Hepatocyte (in vitro differentiated cells): Measurements from ENCODE around the gene DDX54. TPM values are rescaled to one million over a fixed set of nuclear protein-coding genes. Genes with fewer than 3 reads are reported as not detected.

Experiments used
- DNase-seq: peaks from one replicate; pipeline ENCODE4 v3.0.0-alpha.2; 2016; ENCODE audit warnings: low spot score
- H2AFZ ChIP-seq: fragments of 200-600 bp; sonication (generic); 2 replicates; pipeline ENCODE4 v1.6.0; 2016; ENCODE audit warnings: antibody characterized with exemption, mild to moderate bottlenecking
- H3K27ac ChIP-seq: fragments of 200-600 bp; sonication (generic); 2 replicates; pipeline ENCODE4 v1.5.1; 2016; ENCODE audit warnings: mild to moderate bottlenecking
- H3K27me3 ChIP-seq: fragments of 200-600 bp; sonication (generic); 2 replicates; pipeline ENCODE4 v1.6.1; 2016
- H3K36me3 ChIP-seq: fragments of 200-600 bp; sonication (generic); replicated peaks from 2 replicates; pipeline ENCODE4 v1.5.1; 2016; ENCODE audit warnings: low read depth; ENCODE audit not compliant: insufficient read depth
- H3K4me1 ChIP-seq: fragments of 200-600 bp; sonication (generic); 2 replicates; pipeline ENCODE4 v1.5.1; 2016; ENCODE audit warnings: mild to moderate bottlenecking, moderate library complexity; ENCODE audit not compliant: insufficient read depth
- H3K4me2 ChIP-seq: fragments of 200-600 bp; sonication (generic); 2 replicates; pipeline ENCODE4 v1.6.0; 2016
- H3K4me3 ChIP-seq: fragments of 200-600 bp; sonication (generic); 2 replicates; pipeline ENCODE4 v1.5.1; 2016; ENCODE audit warnings: mild to moderate bottlenecking
- H3K79me2 ChIP-seq: fragments of 200-600 bp; sonication (generic); 2 replicates; pipeline ENCODE4 v1.6.0; 2017; ENCODE audit warnings: mild to moderate bottlenecking
- H3K9me2 ChIP-seq: fragments of 200-600 bp; sonication (generic); replicated peaks from 2 replicates; pipeline ENCODE4 v1.6.0; 2017; ENCODE audit warnings: mild to moderate bottlenecking; ENCODE audit not compliant: insufficient read depth
- H3K9me3 ChIP-seq: fragments of 200-600 bp; sonication (generic); 2 replicates; pipeline ENCODE4 v1.5.1; 2016; ENCODE audit warnings: low read depth, mild to moderate bottlenecking
- H4K20me1 ChIP-seq: fragments of 200-600 bp; sonication (generic); 2 replicates; pipeline ENCODE4 v1.6.0; 2016; ENCODE audit warnings: mild to moderate bottlenecking; ENCODE audit not compliant: insufficient read depth, poor library complexity, severe bottlenecking
- EZH2 ChIP-seq: fragments of 200-600 bp; sonication (generic); IDR thresholded peaks from 2 replicates; pipeline ENCODE4 v1.6.1; 2016; ENCODE audit warnings: antibody characterized with exemption, mild to moderate bottlenecking, borderline replicate concordance
- EZH2phosphoT487 ChIP-seq: fragments of 200-600 bp; sonication (generic); IDR thresholded peaks from one replicate; pipeline ENCODE4 v1.6.1; 2018; ENCODE audit warnings: antibody characterized with exemption, mild to moderate bottlenecking, low read depth, moderate library complexity; ENCODE audit not compliant: unreplicated experiment, severe bottlenecking
- WGBS: methylation state at CpG from one replicate; pipeline ENCODE4 v1.1.6; 2016; ENCODE audit warnings: low lambda C conversion rate; ENCODE audit errors: missing lambda C conversion rate; 5-methylcytosine and 5-hydroxymethylcytosine counted together
- polyA plus RNA-seq: library from polyadenylated mRNA; unstranded; fragments of >200 nt; fragmentation: Nextera tagmentation; extraction: Ambion mirVana; gene quantifications from 2 replicates; pipeline ENCODE4 v1.2.1, GENCODE V29; 2016
- total RNA-seq: library from RNA; depleted of rRNA; stranded (reverse); fragments of >200 nt; gene quantifications from 2 replicates; pipeline ENCODE4 v1.2.3, GENCODE V29; 2014
- TF ChIP-seq, protein P1 (sequence below): fragments of 200-600 bp; sonication (generic); IDR thresholded peaks from 2 replicates; pipeline ENCODE4 v1.5.1; 2016; ENCODE audit warnings: antibody characterized with exemption, mild to moderate bottlenecking; ENCODE audit not compliant: poor library complexity

Gene DDX54
- total and polyA plus RNA-seq, 2 experiments from 2014 or later = 37.8 to 52.6 TPM

DNA sequence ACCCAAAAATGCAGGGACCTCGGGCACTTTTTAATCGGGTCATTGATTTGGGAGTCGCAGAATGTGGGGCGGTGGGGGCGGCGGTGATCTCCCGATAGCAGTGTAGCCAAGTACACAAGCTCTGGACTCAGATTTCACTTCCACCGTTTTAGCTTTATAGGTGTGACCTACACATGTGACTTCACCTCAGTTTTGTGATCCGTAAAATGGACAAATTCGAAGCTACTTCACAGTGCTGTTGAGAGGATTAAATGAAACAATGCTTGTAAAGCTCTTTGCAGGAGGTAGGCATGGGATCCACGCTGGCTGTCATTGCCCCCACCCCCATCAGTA lies 721 bp upstream of the DDX54 start:
- TF ChIP-seq, protein P1, sequence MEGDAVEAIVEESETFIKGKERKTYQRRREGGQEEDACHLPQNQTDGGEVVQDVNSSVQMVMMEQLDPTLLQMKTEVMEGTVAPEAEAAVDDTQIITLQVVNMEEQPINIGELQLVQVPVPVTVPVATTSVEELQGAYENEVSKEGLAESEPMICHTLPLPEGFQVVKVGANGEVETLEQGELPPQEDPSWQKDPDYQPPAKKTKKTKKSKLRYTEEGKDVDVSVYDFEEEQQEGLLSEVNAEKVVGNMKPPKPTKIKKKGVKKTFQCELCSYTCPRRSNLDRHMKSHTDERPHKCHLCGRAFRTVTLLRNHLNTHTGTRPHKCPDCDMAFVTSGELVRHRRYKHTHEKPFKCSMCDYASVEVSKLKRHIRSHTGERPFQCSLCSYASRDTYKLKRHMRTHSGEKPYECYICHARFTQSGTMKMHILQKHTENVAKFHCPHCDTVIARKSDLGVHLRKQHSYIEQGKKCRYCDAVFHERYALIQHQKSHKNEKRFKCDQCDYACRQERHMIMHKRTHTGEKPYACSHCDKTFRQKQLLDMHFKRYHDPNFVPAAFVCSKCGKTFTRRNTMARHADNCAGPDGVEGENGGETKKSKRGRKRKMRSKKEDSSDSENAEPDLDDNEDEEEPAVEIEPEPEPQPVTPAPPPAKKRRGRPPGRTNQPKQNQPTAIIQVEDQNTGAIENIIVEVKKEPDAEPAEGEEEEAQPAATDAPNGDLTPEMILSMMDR = no peak
- peaks cover 47% of the 10 kb centered on the region for H3K79me2 ChIP-seq
- 8% methylated on average over 11 of the region's 11 CpGs for WGBS
- peak overlapping the region; percentile 97 for H3K27ac ChIP-seq
- peak overlapping the region; percentile 86 for H3K4me3 ChIP-seq
- peak overlapping the region; percentile 94 for H3K4me2 ChIP-seq
- peaks cover 4% of the 10 kb centered on the region for H4K20me1 ChIP-seq
- no peaks in the 10 kb centered on the region for H3K36me3 ChIP-seq
- no peaks in the 10 kb centered on the region for H3K9me3 ChIP-seq
- no peaks in the 10 kb centered on the region for H3K27me3 ChIP-seq
- H3K4me1 ChIP-seq = peaks cover 15% of the 10 kb centered on the region
- no peaks in the 10 kb centered on the region for H3K9me2 ChIP-seq
- DNase-seq = peak; percentile 41
- peak overlapping the region; percentile 86 for H2AFZ ChIP-seq

DNA sequence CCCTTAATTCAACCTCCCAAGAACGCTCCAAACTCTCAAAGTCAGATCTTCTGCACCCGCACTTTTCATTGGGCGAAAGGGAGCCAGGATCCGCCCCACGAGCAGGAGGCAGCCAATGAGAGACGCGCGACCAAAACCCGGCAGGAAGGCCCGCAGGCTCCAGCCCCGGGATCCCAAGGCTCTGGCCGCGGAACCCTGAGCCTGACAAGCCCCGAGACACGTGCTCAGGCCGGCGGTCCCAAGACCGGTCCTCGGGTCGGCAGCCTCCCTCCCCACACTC lies 438 bp downstream of the DDX54 start:
- H3K4me1 ChIP-seq = peaks cover 15% of the 10 kb centered on the region
- H3K27ac ChIP-seq = peak overlapping the region; percentile 97
- peak overlapping the region; percentile 94 for H3K4me2 ChIP-seq
- DNase-seq = peak; percentile 93
- H3K36me3 ChIP-seq = no peaks in the 10 kb centered on the region
- H4K20me1 ChIP-seq = peaks cover 7% of the 10 kb centered on the region
- no peaks in the 10 kb centered on the region for H3K9me2 ChIP-seq
- no peaks in the 10 kb centered on the region for H3K27me3 ChIP-seq
- H3K79me2 ChIP-seq = peaks cover 47% of the 10 kb centered on the region
- TF ChIP-seq EZH2 (no peak), EZH2phosphoT487 (no peak)
- TF ChIP-seq, protein P1 = no peak
- peak overlapping the region; percentile 86 for H3K4me3 ChIP-seq
- H2AFZ ChIP-seq = peak overlapping the region; percentile 86
- WGBS = 1% methylated on average over 20 of the region's 20 CpGs
- H3K9me3 ChIP-seq = no peaks in the 10 kb centered on the region

GRCh38 chr12:113184098-113184899 lies 979 bp downstream of the DDX54 start:
- H3K79me2 ChIP-seq = peaks cover 47% of the 10 kb centered on the region
- no peak for TF ChIP-seq EZH2
- no peak for TF ChIP-seq EZH2phosphoT487
- TF ChIP-seq, protein P1 = no peak
- H2AFZ ChIP-seq = peak overlapping the region; percentile 41
- 37% methylated on average over 26 of the region's 26 CpGs for WGBS
- H3K9me2 ChIP-seq = no peaks in the 10 kb centered on the region
- H3K27ac ChIP-seq = peak overlapping the region; percentile 97
- peaks cover 7% of the 10 kb centered on the region for H4K20me1 ChIP-seq
- no peaks in the 10 kb centered on the region for H3K9me3 ChIP-seq
- H3K4me3 ChIP-seq = peak overlapping the region; percentile 86
- no peaks in the 10 kb centered on the region for H3K36me3 ChIP-seq
- peaks cover 15% of the 10 kb centered on the region for H3K4me1 ChIP-seq
- DNase-seq = no peak
- H3K4me2 ChIP-seq = peak overlapping the region; percentile 94
- H3K27me3 ChIP-seq = no peaks in the 10 kb centered on the region
